Fibroblast of the conjunctiva (primary cell): ENCODE data around the gene CCDC78.
"Not testable (repeated sequence)": the region's sequence is repeated elsewhere in the genome, so short reads cannot be mapped to it uniquely, and the experiment has no call there.

Experiments used
- DNase-seq: peaks from one replicate; pipeline ENCODE4 v3.0.0-alpha.2; 2010; ENCODE audit warnings: low read depth

CCDC78 gene

GRCh38 chr16:692356-693108 lies 33.7 kb downstream of the CCDC78 start:
- no peak for DNase-seq

- DNase-seq, result not testable (repeated sequence)
Measured at GRCh38 chr16:691242-691641, 35.0 kb downstream of the CCDC78 start.

GRCh38 chr16:689175-689897 lies 36.9 kb downstream of the CCDC78 start:
- DNase-seq, result no peak

GRCh38 chr16:687499-687898 lies 38.7 kb downstream of the CCDC78 start:
- no peak for DNase-seq

- DNase-seq, result no peak
Measured at GRCh38 chr16:686459-687260, 39.6 kb downstream of the CCDC78 start.

GRCh38 chr16:685967-686366 lies 40.3 kb downstream of the CCDC78 start:
- DNase-seq, result no peak

GRCh38 chr16:684961-685696 lies 41.1 kb downstream of the CCDC78 start:
- no peak for DNase-seq

- DNase-seq, result peak; percentile 90
Measured at GRCh38 chr16:684071-684794, 42.0 kb downstream of the CCDC78 start, which contains the start of gene JMJD8. JMJD8 (minus strand) TSS chr16:684334; CDS start chr16:684319, 15 bp downstream.

- DNase-seq, result no peak
Measured at GRCh38 chr16:683396-684070, 42.7 kb downstream of the CCDC78 start.

GRCh38 chr16:682493-683395 lies 43.5 kb downstream of the CCDC78 start:
- DNase-seq, result no peak

- no peak for DNase-seq
Measured at GRCh38 chr16:681746-682427, 44.4 kb downstream of the CCDC78 start.

- peak; percentile 31 for DNase-seq
Measured at GRCh38 chr16:680967-681745, 45.1 kb downstream of the CCDC78 start.

GRCh38 chr16:680625-680945 lies 45.7 kb downstream of the CCDC78 start:
- no peak for DNase-seq

GRCh38 chr16:679814-680624 lies 46.2 kb downstream of the CCDC78 start, which contains the start of gene STUB1:
STUB1 (plus strand) TSS chr16:680410; CDS start chr16:680526, 116 bp downstream.
- peak; percentile 60 for DNase-seq

- no peak for DNase-seq
Measured at GRCh38 chr16:678858-679813, 47.1 kb downstream of the CCDC78 start.

- DNase-seq, result no peak
Measured at GRCh38 chr16:678209-678857, 47.9 kb downstream of the CCDC78 start.
